NCI-H1048 (cell line): Measurements from ENCODE around the gene KIF21B.
"Not testable (repeated sequence)": the region's sequence is repeated elsewhere in the genome, so short reads cannot be mapped to it uniquely, and the experiment has no call there.

Source experiments
- DNase-seq: peaks from one replicate; lab custom pipeline; 2025; lab: John Stamatoyannopoulos, UW

KIF21B gene

GRCh38 chr1:200971428-200971903, 52.0 kb downstream of the KIF21B start:
- DNase-seq, result no peak

- DNase-seq, result no peak
These were observed 52.6 kb downstream of the KIF21B start for GRCh38 chr1:200970771-200971427.

- DNase-seq, result no peak
These were observed 53.6 kb downstream of the KIF21B start for GRCh38 chr1:200969726-200970561.

- DNase-seq, result no peak
These were observed 54.8 kb downstream of the KIF21B start for GRCh38 chr1:200968469-200969410.

GRCh38 chr1:200967693-200968468, 55.6 kb downstream of the KIF21B start:
- DNase-seq, result no peak

- no peak for DNase-seq
These were observed 56.6 kb downstream of the KIF21B start for GRCh38 chr1:200966934-200967333.

- DNase-seq, result no peak
These were observed 58.3 kb downstream of the KIF21B start for GRCh38 chr1:200965111-200965805.

GRCh38 chr1:200963888-200964287, 59.6 kb downstream of the KIF21B start:
- not testable (repeated sequence) for DNase-seq

GRCh38 chr1:200963076-200963475, 60.4 kb downstream of the KIF21B start:
- no peak for DNase-seq

- DNase-seq, result no peak
These were observed 60.9 kb downstream of the KIF21B start for GRCh38 chr1:200962631-200963030.

- not testable (repeated sequence) for DNase-seq
These were observed 61.4 kb downstream of the KIF21B start for GRCh38 chr1:200962151-200962550.

GRCh38 chr1:200960948-200961340, 62.6 kb downstream of the KIF21B start:
- DNase-seq, result no peak

- DNase-seq, result no peak
These were observed 63.1 kb downstream of the KIF21B start for GRCh38 chr1:200960236-200960947.

- DNase-seq, result no peak
These were observed 64.0 kb downstream of the KIF21B start for GRCh38 chr1:200959411-200959921.

- no peak for DNase-seq
These were observed 64.9 kb downstream of the KIF21B start for GRCh38 chr1:200958597-200958996.

- no peak for DNase-seq
These were observed 69.1 kb downstream of the KIF21B start for GRCh38 chr1:200954434-200954833.

- no peak for DNase-seq
These were observed 72.5 kb downstream of the KIF21B start for GRCh38 chr1:200951016-200951415.

- DNase-seq, result no peak
These were observed 73.9 kb downstream of the KIF21B start for GRCh38 chr1:200949626-200950025.

- no peak for DNase-seq
These were observed 76.4 kb downstream of the KIF21B start for GRCh38 chr1:200947059-200947566.

GRCh38 chr1:200945111-200945510, 78.4 kb downstream of the KIF21B start:
- DNase-seq, result no peak
